Middle frontal gyrus (tissue), 1 donor: ENCODE data around the gene LTBP2.

ENCODE experiments used
- DNase-seq: peaks from one replicate; pipeline ENCODE4 v3.0.0-alpha.2; 2015; ENCODE audit warnings: low spot score; ENCODE audit errors: extremely low spot score

LTBP2 gene

GRCh38 chr14:74611650-74612349 is at the start of gene LTBP2:
TSS of gene LTBP2 (minus strand) at chr14:74612237. CDS start at chr14:74611944, 293 bp downstream.
- DNase-seq: no peak

GRCh38 chr14:74660863-74661262 is 48.8 kb upstream of the LTBP2 start:
- DNase-seq: no peak

- no peak for DNase-seq
Measured at GRCh38 chr14:74660167-74660566, 48.1 kb upstream of the LTBP2 start.

- DNase-seq: no peak
Measured at GRCh38 chr14:74658535-74659131, 46.6 kb upstream of the LTBP2 start.

- no peak for DNase-seq
Measured at GRCh38 chr14:74656964-74657363, 44.9 kb upstream of the LTBP2 start.

GRCh38 chr14:74655599-74656395 is 43.8 kb upstream of the LTBP2 start:
- no peak for DNase-seq

- no peak for DNase-seq
Measured at GRCh38 chr14:74654931-74655330, 42.9 kb upstream of the LTBP2 start.

- DNase-seq: no peak
Measured at GRCh38 chr14:74653386-74654138, 41.5 kb upstream of the LTBP2 start.

- DNase-seq: no peak
Measured at GRCh38 chr14:74652541-74652940, 40.5 kb upstream of the LTBP2 start.

- no peak for DNase-seq
Measured at GRCh38 chr14:74650927-74651686, 39.1 kb upstream of the LTBP2 start.

- no peak for DNase-seq
Measured at GRCh38 chr14:74649673-74650072, 37.6 kb upstream of the LTBP2 start.

- DNase-seq: no peak
Measured at GRCh38 chr14:74649167-74649566, 37.1 kb upstream of the LTBP2 start.

GRCh38 chr14:74648601-74649000 is 36.6 kb upstream of the LTBP2 start:
- no peak for DNase-seq

- DNase-seq: no peak
Measured at GRCh38 chr14:74647678-74648461, 35.8 kb upstream of the LTBP2 start.

- no peak for DNase-seq
Measured at GRCh38 chr14:74647061-74647677, 35.1 kb upstream of the LTBP2 start.

- no peak for DNase-seq
Measured at GRCh38 chr14:74645756-74646470, 33.9 kb upstream of the LTBP2 start.

- DNase-seq: no peak
Measured at GRCh38 chr14:74645244-74645643, 33.2 kb upstream of the LTBP2 start.

- no peak for DNase-seq
Measured at GRCh38 chr14:74641601-74642391, 29.8 kb upstream of the LTBP2 start.
